GM19025 (cell line): ENCODE measurements around the gene RLN1.
"Not testable (repeated sequence)": the region's sequence is repeated elsewhere in the genome, so short reads cannot be mapped to it uniquely, and the experiment has no call there.

ENCODE experiments used
- ATAC-seq: cut with Tn5 transposase; IDR thresholded peaks from one replicate; pipeline ENCODE4 v1.9.1; 2021; ENCODE audit warnings: mild to moderate bottlenecking, low read depth, moderate library complexity; ENCODE audit not compliant: unreplicated experiment

Gene RLN1

GRCh38 chr9:5326187-5326586 is 13.5 kb downstream of the RLN1 start:
- ATAC-seq = no peak

GRCh38 chr9:5321601-5322000 is 18.1 kb downstream of the RLN1 start:
- ATAC-seq = not testable (repeated sequence)

GRCh38 chr9:5321058-5321457 is 18.6 kb downstream of the RLN1 start:
- ATAC-seq = no peak

- not testable (repeated sequence) for ATAC-seq
Observed at GRCh38 chr9:5316406-5316805, 23.3 kb downstream of the RLN1 start.

GRCh38 chr9:5315187-5315923 is 24.3 kb downstream of the RLN1 start:
- ATAC-seq = no peak

GRCh38 chr9:5310851-5311250 is 28.8 kb downstream of the RLN1 start:
- ATAC-seq = no peak

- no peak for ATAC-seq
Observed at GRCh38 chr9:5305741-5306140, 33.9 kb downstream of the RLN1 start.

GRCh38 chr9:5303840-5304795 is 35.6 kb downstream of the RLN1 start, which contains the start of gene RLN2:
RLN2 (minus strand) TSS chr9:5304716; CDS start chr9:5304580, 136 bp downstream.
- peak; percentile 100 for ATAC-seq

GRCh38 chr9:5301544-5301943 is 38.1 kb downstream of the RLN1 start:
- no peak for ATAC-seq

GRCh38 chr9:5292141-5292540 is 47.5 kb downstream of the RLN1 start:
- no peak for ATAC-seq

- ATAC-seq = no peak
Observed at GRCh38 chr9:5288591-5288990, 51.1 kb downstream of the RLN1 start.

GRCh38 chr9:5286262-5286661 is 53.4 kb downstream of the RLN1 start:
- ATAC-seq = no peak
